SU-DHL-6 (cell line): ENCODE data around the gene NDUFB11.
"Not testable (repeated sequence)": the region's sequence is repeated elsewhere in the genome, so short reads cannot be mapped to it uniquely, and the experiment has no call there.

Experiments used
- H2AFZ ChIP-seq: fragments of 200-600 bp; sonication (generic); 2 replicates; pipeline ENCODE4 v1.6.1; 2014; ENCODE audit warnings: low read depth, mild to moderate bottlenecking, moderate library complexity, mixed read lengths, antibody characterized with exemption, low read length; ENCODE audit not compliant: severe bottlenecking
- H3F3A ChIP-seq: fragments of 200-600 bp; shearing (Covaris generic); 2 replicates; pipeline ENCODE4 v1.6.0; 2016; ENCODE audit warnings: antibody characterized with exemption, mild to moderate bottlenecking; ENCODE audit not compliant: insufficient read depth
- H3K27ac ChIP-seq: fragments of 200-600 bp; sonication (generic); 2 replicates; pipeline ENCODE4 v1.5.1; 2016; ENCODE audit warnings: low read depth, mild to moderate bottlenecking, low read length, moderate library complexity, mixed read lengths
- H3K27me3 ChIP-seq: fragments of 200-600 bp; sonication (generic), shearing (Covaris generic); 2 replicates; pipeline ENCODE4 v1.6.0; 2014; ENCODE audit warnings: mild to moderate bottlenecking, low read length
- H3K36me3 ChIP-seq: fragments of 200-600 bp; sonication (generic); 2 replicates; pipeline ENCODE4 v1.6.1; 2014; ENCODE audit warnings: mild to moderate bottlenecking, low read length, mixed read lengths
- H3K4me2 ChIP-seq: fragments of 300-600, 200-600 bp; shearing (Covaris generic), sonication (generic); 2 replicates; pipeline ENCODE4 v1.6.0; 2014; ENCODE audit warnings: low read length, low read depth, mild to moderate bottlenecking; ENCODE audit not compliant: poor library complexity, severe bottlenecking
- H3K4me3 ChIP-seq: fragments of 200-600 bp; sonication (generic); 2 replicates; pipeline ENCODE4 v1.5.1; 2014; ENCODE audit warnings: antibody characterized with exemption, low read length, mild to moderate bottlenecking, mixed read lengths; ENCODE audit not compliant: insufficient read depth, poor library complexity, severe bottlenecking
- H3K79me2 ChIP-seq: fragments of 200-600 bp; sonication (generic); 2 replicates; pipeline ENCODE4 v1.6.1; 2014; ENCODE audit warnings: mild to moderate bottlenecking, low read length, moderate library complexity; ENCODE audit not compliant: insufficient read depth
- H3K9ac ChIP-seq: fragments of 200-600 bp; sonication (generic); 2 replicates; pipeline ENCODE4 v1.7.0; 2014; ENCODE audit warnings: mild to moderate bottlenecking, low read length
- H3K9me2 ChIP-seq: fragments of 200-600 bp; sonication (generic); replicated peaks from 2 replicates; pipeline ENCODE4 v1.6.1; 2014; ENCODE audit warnings: low read length; ENCODE audit not compliant: insufficient read depth
- H3K9me3 ChIP-seq: fragments of 200-600 bp; sonication (generic); 2 replicates; pipeline ENCODE4 v1.6.1; 2014; ENCODE audit warnings: low read length, mixed read lengths; ENCODE audit not compliant: insufficient read depth
- H4K20me1 ChIP-seq: fragments of 200-600 bp; sonication (generic); 2 replicates; pipeline ENCODE4 v1.6.1; 2014; ENCODE audit warnings: low read depth, mild to moderate bottlenecking, antibody characterized with exemption, low read length, moderate library complexity, mixed read lengths
- EZH2phosphoT487 ChIP-seq: fragments of 200-600 bp; sonication (generic), shearing (Covaris generic); conservative IDR thresholded peaks from 2 replicates; pipeline ENCODE4 v1.6.1; 2018; ENCODE audit warnings: mild to moderate bottlenecking, antibody characterized with exemption, low read length, moderate library complexity, mixed read lengths
- TF ChIP-seq, protein P1 (sequence below): fragments of 200-600 bp; sonication (generic); IDR thresholded peaks from one replicate; pipeline ENCODE4 v1.5.1; 2017; ENCODE audit warnings: antibody characterized with exemption, mild to moderate bottlenecking, low read length, moderate library complexity; ENCODE audit not compliant: insufficient read depth, poor library complexity, severe bottlenecking

The NDUFB11 gene

DNA sequence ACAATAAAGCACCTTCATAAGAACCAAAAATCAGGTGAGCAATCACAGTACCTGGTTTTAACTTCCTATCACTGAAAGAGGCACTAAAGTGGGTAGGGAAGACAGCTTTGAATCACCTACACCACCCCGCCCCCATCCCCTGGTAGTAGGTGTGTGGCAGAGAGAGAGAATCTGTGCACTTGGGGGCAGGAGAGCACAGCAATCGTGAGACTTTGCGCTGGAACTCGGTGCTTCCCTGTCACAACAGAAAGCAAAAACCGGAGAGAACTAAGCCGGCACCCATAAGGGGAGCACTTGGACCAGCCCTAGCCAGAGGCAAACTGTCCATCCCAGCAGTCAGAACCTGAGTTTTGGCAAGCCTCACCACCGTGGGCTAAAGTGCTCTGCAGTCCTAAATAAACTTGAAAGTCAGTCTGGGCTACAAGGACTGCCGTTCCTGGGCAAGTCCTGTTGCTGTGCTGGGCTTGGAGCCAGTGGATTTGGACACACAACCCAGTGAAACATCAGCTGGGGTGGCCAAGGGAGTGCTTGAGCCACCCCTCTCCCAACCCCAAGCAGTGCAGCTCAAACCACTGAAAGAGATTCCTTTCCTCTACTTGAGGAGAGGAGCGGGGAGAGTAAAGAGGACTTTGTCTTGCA lies 32.1 kb downstream of the NDUFB11 start:
- TF ChIP-seq EZH2phosphoT487: no peak
- TF ChIP-seq, protein P1, sequence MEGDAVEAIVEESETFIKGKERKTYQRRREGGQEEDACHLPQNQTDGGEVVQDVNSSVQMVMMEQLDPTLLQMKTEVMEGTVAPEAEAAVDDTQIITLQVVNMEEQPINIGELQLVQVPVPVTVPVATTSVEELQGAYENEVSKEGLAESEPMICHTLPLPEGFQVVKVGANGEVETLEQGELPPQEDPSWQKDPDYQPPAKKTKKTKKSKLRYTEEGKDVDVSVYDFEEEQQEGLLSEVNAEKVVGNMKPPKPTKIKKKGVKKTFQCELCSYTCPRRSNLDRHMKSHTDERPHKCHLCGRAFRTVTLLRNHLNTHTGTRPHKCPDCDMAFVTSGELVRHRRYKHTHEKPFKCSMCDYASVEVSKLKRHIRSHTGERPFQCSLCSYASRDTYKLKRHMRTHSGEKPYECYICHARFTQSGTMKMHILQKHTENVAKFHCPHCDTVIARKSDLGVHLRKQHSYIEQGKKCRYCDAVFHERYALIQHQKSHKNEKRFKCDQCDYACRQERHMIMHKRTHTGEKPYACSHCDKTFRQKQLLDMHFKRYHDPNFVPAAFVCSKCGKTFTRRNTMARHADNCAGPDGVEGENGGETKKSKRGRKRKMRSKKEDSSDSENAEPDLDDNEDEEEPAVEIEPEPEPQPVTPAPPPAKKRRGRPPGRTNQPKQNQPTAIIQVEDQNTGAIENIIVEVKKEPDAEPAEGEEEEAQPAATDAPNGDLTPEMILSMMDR: no peak
- no peaks in the 10 kb centered on the region for H3K9me2 ChIP-seq
- H3K36me3 ChIP-seq: no peaks in the 10 kb centered on the region
- H3K9ac ChIP-seq: no peak overlapping the region
- no peaks in the 10 kb centered on the region for H3K79me2 ChIP-seq
- no peaks in the 10 kb centered on the region for H3K9me3 ChIP-seq
- no peaks in the 10 kb centered on the region for H4K20me1 ChIP-seq
- H2AFZ ChIP-seq: no peak overlapping the region
- H3F3A ChIP-seq: no peaks in the 10 kb centered on the region
- no peak overlapping the region for H3K4me3 ChIP-seq
- no peak overlapping the region for H3K4me2 ChIP-seq
- H3K27me3 ChIP-seq: no peaks in the 10 kb centered on the region
- H3K27ac ChIP-seq: no peak overlapping the region

DNA sequence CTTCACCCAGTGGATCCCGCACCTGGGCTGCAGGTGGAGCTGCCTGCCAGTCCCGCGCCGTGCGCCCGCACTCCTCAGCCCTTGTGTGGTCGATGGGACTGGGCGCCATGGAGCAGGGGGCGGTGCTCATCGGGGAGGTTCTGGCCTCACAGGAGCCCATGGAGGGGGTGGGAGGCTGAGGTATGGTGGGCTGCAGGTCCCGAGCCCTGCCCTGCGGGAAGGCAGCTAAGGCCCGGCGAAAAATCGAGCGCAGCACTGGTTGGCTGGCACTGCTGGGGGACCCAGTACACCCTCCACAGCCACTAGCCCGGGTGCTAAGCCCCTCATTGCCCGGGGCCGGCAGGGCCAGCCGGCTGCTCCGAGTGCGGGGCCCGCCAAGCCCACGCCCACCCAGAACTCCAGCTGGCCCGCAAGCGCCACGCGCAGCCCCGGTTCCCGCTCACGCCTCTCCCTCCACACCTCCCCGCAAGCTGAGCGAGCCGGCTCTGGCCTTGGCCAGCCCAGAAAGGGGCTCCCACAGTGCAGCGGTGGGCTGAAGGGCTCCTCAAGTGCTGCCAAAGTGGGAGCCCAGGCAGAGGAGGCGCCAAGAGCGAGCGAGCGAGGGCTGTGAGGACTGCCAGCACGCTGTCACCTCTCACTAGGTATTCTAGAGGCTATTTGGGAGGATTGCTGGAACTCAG lies 33.4 kb downstream of the NDUFB11 start:
- H4K20me1 ChIP-seq, H3K36me3 ChIP-seq, H3F3A ChIP-seq, H3K4me3 ChIP-seq, H3K4me2 ChIP-seq, H3K9me3 ChIP-seq, H2AFZ ChIP-seq, H3K27me3 ChIP-seq, H3K79me2 ChIP-seq, H3K9me2 ChIP-seq, H3K9ac ChIP-seq, H3K27ac ChIP-seq: not testable (repeated sequence)

DNA sequence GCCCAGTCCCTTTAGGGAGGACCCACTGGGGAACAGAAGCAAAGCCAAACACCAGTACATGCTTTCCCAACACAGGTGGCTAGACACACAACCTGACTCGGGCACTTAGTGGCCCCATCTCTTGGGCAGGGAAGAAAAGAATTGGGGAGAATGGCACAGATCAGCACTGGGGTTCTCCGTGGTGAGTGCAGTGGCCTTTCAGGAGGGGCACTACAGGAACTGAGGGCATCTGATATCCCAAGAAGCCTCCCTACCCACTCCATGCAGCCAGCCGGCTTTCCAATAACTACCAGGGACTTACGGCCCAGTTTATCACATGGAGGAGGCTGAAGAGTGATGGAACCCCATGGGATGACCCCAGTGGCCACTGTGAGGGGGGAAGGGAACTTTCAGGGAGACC lies 43.3 kb downstream of the NDUFB11 start:
- Histone ChIP-seq H3K4me2 (no peak overlapping the region), H4K20me1 (no peaks in the 10 kb centered on the region), H3K27me3 (no peaks in the 10 kb centered on the region), H3K79me2 (no peaks in the 10 kb centered on the region), H3K9ac (no peak overlapping the region), H3K36me3 (no peaks in the 10 kb centered on the region), H3K27ac (no peak overlapping the region), H3K9me3 (no peaks in the 10 kb centered on the region), H2AFZ (no peak overlapping the region), H3K4me3 (no peak overlapping the region), H3K9me2 (no peaks in the 10 kb centered on the region), H3F3A (no peaks in the 10 kb centered on the region)
- TF ChIP-seq, protein P1: no peak
- no peak for TF ChIP-seq EZH2phosphoT487

DNA sequence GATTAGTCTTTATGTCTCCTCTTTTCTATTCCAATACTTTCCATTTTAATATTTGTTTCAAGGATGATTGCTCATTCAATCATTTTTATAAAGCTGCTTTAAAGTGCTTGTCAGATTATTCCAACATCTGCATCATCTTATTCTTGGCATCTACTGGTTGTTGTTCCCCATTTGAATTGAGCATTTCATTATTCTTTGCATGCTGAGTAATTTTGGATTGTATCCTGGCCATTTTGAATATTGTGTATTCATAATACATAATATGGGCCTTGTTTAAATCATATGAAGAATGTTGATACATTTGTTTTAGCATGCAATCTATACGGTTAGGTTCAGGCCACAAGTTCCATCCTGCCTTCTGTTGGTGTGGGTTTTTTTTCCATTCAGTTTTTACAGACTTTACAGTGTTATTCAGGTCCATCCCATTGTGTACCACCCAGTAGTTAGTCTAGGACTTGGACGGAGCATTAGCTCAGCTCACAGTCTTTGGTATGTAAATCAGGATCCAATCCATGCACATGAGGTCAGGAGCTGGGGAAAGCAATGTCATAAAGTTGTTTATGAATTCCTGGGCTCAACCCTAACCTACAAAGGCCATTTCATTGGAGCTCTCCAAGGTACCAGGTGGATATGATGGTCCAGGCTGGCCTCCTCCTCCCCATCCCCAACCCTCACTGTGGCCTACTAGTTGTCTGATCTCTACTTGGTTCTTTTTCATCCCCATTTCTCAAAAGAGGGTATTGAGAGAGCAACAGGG lies 46.0 kb downstream of the NDUFB11 start:
- TF ChIP-seq, protein P1: no peak
- TF ChIP-seq EZH2phosphoT487: no peak
- H3K4me2 ChIP-seq: no peak overlapping the region
- no peak overlapping the region for H3K4me3 ChIP-seq
- H3K9ac ChIP-seq: no peak overlapping the region
- H3K36me3 ChIP-seq: no peaks in the 10 kb centered on the region
- no peaks in the 10 kb centered on the region for H4K20me1 ChIP-seq
- H3F3A ChIP-seq: no peaks in the 10 kb centered on the region
- H3K9me2 ChIP-seq: no peaks in the 10 kb centered on the region
- no peak overlapping the region for H2AFZ ChIP-seq
- no peaks in the 10 kb centered on the region for H3K79me2 ChIP-seq
- H3K27ac ChIP-seq: no peak overlapping the region
- no peaks in the 10 kb centered on the region for H3K9me3 ChIP-seq
- H3K27me3 ChIP-seq: no peaks in the 10 kb centered on the region
